Measurements from ENCODE around the gene COP1. TPM values are rescaled to one million over a fixed set of nuclear protein-coding genes. Genes with fewer than 3 reads are reported as not detected.

Gene COP1
- polyA plus RNA-seq, 6 donors from 2014 or later = 21.5 to 40.1 (median 34.2) TPM

DNA sequence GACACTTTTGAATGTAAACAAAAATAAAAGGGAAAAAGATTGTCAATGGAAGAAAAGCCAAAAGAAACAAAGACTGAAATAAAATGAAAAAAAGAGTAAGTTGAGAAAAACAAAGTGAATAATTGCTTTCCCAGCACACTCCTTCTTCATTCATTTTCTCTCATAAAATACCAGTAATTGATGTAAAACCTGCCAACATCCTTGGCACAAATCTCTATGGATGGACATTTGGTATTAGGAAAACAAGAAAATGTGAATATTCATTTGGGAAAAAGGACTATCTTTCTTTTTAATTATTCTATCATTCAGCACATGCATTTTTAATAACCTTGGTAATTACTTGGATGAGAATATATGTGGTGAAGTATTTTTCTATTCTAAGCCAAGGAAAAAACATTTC is 259.3 kb downstream of the COP1 start:
- DNase-seq (no peak), ATAC-seq (ENCODE audit: low read depth in 2 of 2) (no peak)
- Mint-ChIP-seq H3K4me3 (no peak overlapping the region), H3K36me3 (peaks cover 20 to 50% of the 10 kb centered on the region in 2 donors), H3K4me1 (no peaks in the 10 kb centered on the region), H3K27ac (peak overlapping the region in 2 of 6 donors; percentile 2 to 24), H3K27me3 (no peaks in the 10 kb centered on the region), H3K9me3 (peaks cover 0 to 8% (median 4%) of the 10 kb centered on the region in 7 donors)

- H3K27ac Mint-ChIP-seq = no peak overlapping the region
- no peaks in the 10 kb centered on the region for H3K27me3 Mint-ChIP-seq
- no peaks in the 10 kb centered on the region for H3K4me1 Mint-ChIP-seq
- DNase-seq (no peak), ATAC-seq (ENCODE audit: low read depth in 2 of 2) (no peak)
- H3K36me3 Mint-ChIP-seq = peaks cover 32 to 72% of the 10 kb centered on the region in 2 donors
- no peak overlapping the region for H3K4me3 Mint-ChIP-seq
- peaks cover 0 to 2% (median 0%) of the 10 kb centered on the region in 7 donors for H3K9me3 Mint-ChIP-seq
These were observed 262.5 kb downstream of the COP1 start for GRCh38 chr1:175944591-175944990.

GRCh38 chr1:175941164-175941563 is 265.9 kb downstream of the COP1 start:
- H3K4me1 Mint-ChIP-seq = peaks cover 0 to 2% (median 0%) of the 10 kb centered on the region in 3 donors
- H3K9me3 Mint-ChIP-seq = peaks cover 0 to 6% (median 0%) of the 10 kb centered on the region in 7 donors
- peaks cover 51 to 56% of the 10 kb centered on the region in 2 donors for H3K36me3 Mint-ChIP-seq
- no peak overlapping the region for H3K4me3 Mint-ChIP-seq
- H3K27ac Mint-ChIP-seq = no peak overlapping the region
- no peaks in the 10 kb centered on the region for H3K27me3 Mint-ChIP-seq
- DNase-seq (no peak), ATAC-seq (ENCODE audit: low read depth in 2 of 2) (no peak)

DNA sequence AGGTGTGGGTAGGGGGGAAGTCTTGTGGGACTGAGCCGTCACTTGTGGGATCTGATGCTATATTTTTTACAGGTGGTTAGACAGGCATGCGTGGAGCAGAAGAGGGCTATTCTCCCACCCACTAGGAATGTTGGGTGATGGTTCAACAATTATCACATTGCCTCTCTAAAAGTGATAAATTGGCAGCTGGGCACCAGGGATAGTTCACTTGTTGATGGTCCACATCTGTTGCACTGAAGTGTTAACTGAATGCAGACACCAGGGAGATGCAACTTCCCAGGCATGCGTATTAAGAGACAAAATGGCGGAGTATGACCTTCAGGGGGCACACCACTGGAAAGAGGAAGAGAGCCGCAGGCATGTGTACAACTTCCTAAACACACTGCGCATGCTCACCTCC is 270.4 kb downstream of the COP1 start:
- Mint-ChIP-seq H3K27me3 (no peaks in the 10 kb centered on the region), H3K4me1 (peaks cover 0 to 2% (median 0%) of the 10 kb centered on the region in 3 donors), H3K27ac (no peak overlapping the region), H3K9me3 (peaks cover 0 to 11% (median 5%) of the 10 kb centered on the region in 7 donors), H3K36me3 (peaks cover 26 to 41% of the 10 kb centered on the region in 2 donors), H3K4me3 (no peak overlapping the region)
- ATAC-seq (ENCODE audit: low read depth in 2 of 2) (no peak), DNase-seq (no peak)

DNA sequence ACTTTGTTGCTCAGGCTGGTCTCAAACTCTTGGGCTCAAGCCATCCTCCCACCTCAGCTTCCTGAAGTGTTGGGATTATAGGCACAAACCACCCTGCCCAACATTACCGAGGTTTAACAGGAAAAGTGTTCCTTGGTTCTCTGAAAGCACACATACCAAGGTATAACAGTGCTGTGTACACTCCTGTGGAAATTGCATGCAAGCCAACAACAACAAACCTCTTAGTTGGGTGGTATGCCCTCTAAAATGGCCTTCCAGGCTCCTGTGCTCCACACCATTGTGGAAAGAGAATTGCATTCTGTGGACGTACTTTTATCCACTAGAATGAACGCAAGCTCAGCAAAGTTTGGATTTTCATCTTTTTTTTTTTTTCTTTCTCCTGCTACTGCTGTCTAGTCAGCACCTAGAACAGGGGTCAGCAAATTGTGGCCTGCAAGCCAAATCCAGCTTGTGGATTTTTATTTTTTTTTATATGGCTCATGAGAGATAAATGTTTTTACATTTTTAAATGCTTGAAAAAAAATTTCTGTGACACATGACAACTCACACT is 271.4 kb downstream of the COP1 start:
- H3K4me1 Mint-ChIP-seq = peaks cover 0 to 2% (median 0%) of the 10 kb centered on the region in 3 donors
- H3K4me3 Mint-ChIP-seq = no peak overlapping the region
- H3K36me3 Mint-ChIP-seq = peaks cover 20 to 30% of the 10 kb centered on the region in 2 donors

DNA sequence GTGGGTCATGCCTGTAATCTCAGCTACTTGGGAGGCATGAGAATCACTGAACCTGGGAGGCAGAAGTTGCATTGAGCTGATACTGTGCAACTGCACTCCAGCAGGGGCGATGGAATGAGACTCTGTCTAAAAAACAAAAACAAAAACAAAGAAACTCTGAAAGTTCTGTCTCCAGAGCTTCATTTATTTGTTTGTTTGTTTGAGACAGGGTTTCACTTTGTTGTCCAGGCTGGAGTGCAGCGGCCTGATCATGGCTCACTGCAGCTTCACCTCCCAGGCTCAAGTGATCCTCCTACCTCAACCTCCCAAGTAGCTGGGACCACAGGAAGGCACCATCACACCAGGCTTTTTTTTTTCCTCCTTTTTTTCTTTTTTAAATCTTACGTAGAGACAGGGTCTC is 271.9 kb downstream of the COP1 start:
- peaks cover 16 to 25% of the 10 kb centered on the region in 2 donors for H3K36me3 Mint-ChIP-seq
- ATAC-seq (ENCODE audit: low read depth in 2 of 2) = no peak

More for the DNA sequence above, 271.4 kb downstream of the COP1 start:
- DNase-seq = no peak
- H3K27ac Mint-ChIP-seq = no peak overlapping the region
- ATAC-seq (ENCODE audit: low read depth in 2 of 2) = no peak
- no peaks in the 10 kb centered on the region for H3K27me3 Mint-ChIP-seq
- peaks cover 0 to 16% (median 6%) of the 10 kb centered on the region in 7 donors for H3K9me3 Mint-ChIP-seq

GRCh38 chr1:175933801-175934200 is 273.3 kb downstream of the COP1 start:
- peaks cover 0 to 2% (median 0%) of the 10 kb centered on the region in 3 donors for H3K4me1 Mint-ChIP-seq

More for the DNA sequence above, 271.9 kb downstream of the COP1 start:
- DNase-seq = no peak
- Mint-ChIP-seq H3K27ac (no peak overlapping the region), H3K4me3 (peak overlapping the region in 1 of 8 donors; percentile 68), H3K9me3 (peaks cover 0 to 14% (median 9%) of the 10 kb centered on the region in 7 donors), H3K27me3 (no peaks in the 10 kb centered on the region), H3K4me1 (peaks cover 0 to 2% (median 0%) of the 10 kb centered on the region in 3 donors)

GRCh38 chr1:175927944-175928343 is 279.1 kb downstream of the COP1 start:
- DNase-seq (no peak), ATAC-seq (ENCODE audit: low read depth in 2 of 2) (no peak)
- H3K4me1 Mint-ChIP-seq = no peaks in the 10 kb centered on the region
- H3K27me3 Mint-ChIP-seq = no peaks in the 10 kb centered on the region
- no peak overlapping the region for H3K27ac Mint-ChIP-seq
- peaks cover 0 to 52% (median 34%) of the 10 kb centered on the region in 7 donors for H3K9me3 Mint-ChIP-seq
- no peak overlapping the region for H3K4me3 Mint-ChIP-seq
- peaks cover 15 to 20% of the 10 kb centered on the region in 2 donors for H3K36me3 Mint-ChIP-seq

More at GRCh38 chr1:175933801-175934200, 273.3 kb downstream of the COP1 start:
- DNase-seq = no peak
- no peaks in the 10 kb centered on the region for H3K27me3 Mint-ChIP-seq
- ATAC-seq (ENCODE audit: low read depth in 2 of 2) = no peak
- peaks cover 5 to 12% of the 10 kb centered on the region in 2 donors for H3K36me3 Mint-ChIP-seq
- H3K27ac Mint-ChIP-seq = no peak overlapping the region
- H3K4me3 Mint-ChIP-seq = no peak overlapping the region
- peaks cover 0 to 22% (median 20%) of the 10 kb centered on the region in 7 donors for H3K9me3 Mint-ChIP-seq

DNA sequence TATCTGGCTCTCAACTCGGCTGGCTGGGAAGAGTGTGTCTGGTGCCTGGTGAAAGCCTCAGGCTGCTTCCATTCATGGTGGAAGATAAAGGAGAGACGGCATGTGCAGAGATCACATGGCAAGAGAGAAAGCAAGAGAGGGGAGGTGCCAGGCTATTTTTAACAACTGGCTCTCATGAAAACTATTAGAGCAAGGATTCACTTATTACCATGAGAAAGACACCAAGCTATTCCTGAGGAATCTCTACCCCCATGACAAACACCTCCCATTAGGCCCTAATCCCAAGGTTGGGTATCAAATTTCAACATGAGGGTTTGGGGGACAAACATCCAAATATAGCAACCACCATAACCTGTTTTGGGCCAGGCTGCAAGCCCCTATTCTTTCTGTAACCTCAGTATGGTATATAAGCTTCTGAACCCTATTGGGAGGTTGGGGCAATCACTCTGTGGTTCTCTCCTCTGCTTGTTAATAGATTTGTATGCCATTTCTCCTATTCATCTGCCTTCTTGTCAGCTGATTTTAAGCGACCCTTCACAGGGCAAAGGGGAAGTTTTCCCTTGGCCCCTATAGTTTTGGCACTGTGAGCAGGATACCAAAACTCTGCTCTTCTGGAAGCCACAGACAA is 284.7 kb downstream of the COP1 start:
- Mint-ChIP-seq H3K4me3 (no peak overlapping the region), H3K36me3 (peaks cover 11 to 20% of the 10 kb centered on the region in 2 donors), H3K27ac (peak overlapping the region in 1 of 6 donors; percentile 36), H3K9me3 (peaks cover 0 to 24% (median 13%) of the 10 kb centered on the region in 7 donors), H3K27me3 (no peaks in the 10 kb centered on the region), H3K4me1 (no peaks in the 10 kb centered on the region)
- DNase-seq (no peak), ATAC-seq (ENCODE audit: low read depth in 2 of 2) (no peak)

DNA sequence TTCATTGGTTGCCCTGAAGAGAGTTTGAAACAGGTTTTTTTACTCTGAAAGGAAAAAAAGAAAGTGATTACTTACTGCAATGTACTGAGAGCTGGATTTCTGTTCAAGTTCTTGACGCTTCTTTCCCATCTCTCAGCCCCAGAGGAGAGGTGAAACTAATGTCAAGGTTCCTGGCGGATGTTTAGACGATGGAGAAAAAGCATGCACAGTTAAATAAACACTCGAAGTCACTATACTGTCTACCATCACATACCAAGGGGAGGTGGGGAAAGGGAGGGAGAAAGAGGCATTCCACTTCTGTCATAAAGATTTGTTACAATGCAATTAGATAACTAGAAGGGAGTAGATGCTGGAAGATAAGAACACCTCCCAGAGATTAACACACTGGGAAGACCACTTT is 286.7 kb downstream of the COP1 start:
- Mint-ChIP-seq H3K9me3 (peaks cover 2 to 16% (median 6%) of the 10 kb centered on the region in 7 donors), H3K36me3 (peaks cover 7 to 13% of the 10 kb centered on the region in 2 donors), H3K27ac (no peak overlapping the region), H3K27me3 (no peaks in the 10 kb centered on the region), H3K4me1 (no peaks in the 10 kb centered on the region), H3K4me3 (no peak overlapping the region)
- DNase-seq = no peak
- ATAC-seq (ENCODE audit: low read depth in 2 of 2) = no peak

DNA sequence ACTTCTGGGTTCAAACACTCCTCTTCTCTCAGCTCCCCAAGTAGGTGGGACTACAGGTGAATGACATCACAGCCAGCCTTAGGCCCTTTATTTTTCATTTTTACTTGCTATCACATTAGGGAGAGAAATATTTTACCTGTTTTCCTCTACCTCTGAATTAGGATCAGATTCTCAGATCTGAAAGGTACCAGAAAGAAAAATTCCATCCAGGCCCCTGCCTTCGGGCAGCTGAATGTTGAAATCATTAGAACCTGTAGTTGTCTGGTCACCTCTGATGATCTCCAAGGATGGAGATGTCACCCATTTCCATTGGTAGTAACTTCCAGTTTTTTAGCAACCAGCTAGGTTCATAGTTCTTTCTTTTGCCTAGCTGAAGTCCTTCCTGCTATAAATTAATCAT is 288.1 kb downstream of the COP1 start:
- no peak for DNase-seq
- Mint-ChIP-seq H3K27ac (no peak overlapping the region), H3K9me3 (peaks cover 0 to 15% (median 6%) of the 10 kb centered on the region in 7 donors), H3K4me3 (no peak overlapping the region), H3K36me3 (peaks cover 0 to 9% of the 10 kb centered on the region in 2 donors), H3K27me3 (no peaks in the 10 kb centered on the region), H3K4me1 (no peaks in the 10 kb centered on the region)
- ATAC-seq (ENCODE audit: low read depth in 2 of 2) = no peak

DNA sequence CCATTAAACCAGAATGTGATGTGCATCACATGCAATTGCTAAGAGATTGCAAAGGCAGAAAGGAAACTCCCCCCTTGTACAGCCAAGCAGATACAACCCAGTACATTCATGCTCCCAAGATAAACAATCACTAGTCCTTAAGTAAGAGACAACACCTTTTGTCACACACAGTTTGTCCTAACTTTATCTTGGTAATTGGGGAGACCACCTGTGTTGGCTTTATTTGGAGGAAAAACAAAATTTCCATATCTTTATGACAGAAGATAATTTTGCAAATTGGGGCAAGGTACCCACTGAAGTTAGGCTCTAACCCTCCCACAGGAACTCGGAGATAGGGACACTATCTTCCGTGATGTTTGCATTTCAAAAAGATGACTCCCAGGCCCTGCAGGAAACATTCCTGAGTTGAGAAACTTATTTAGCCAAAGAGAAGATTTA is 288.7 kb downstream of the COP1 start:
- H3K9me3 Mint-ChIP-seq = peaks cover 5 to 21% (median 10%) of the 10 kb centered on the region in 7 donors
- H3K4me1 Mint-ChIP-seq = no peaks in the 10 kb centered on the region
- peaks cover 6 to 9% of the 10 kb centered on the region in 2 donors for H3K36me3 Mint-ChIP-seq
- ATAC-seq (ENCODE audit: low read depth in 2 of 2) (no peak), DNase-seq (no peak)
- H3K4me3 Mint-ChIP-seq = no peak overlapping the region
- H3K27me3 Mint-ChIP-seq = no peaks in the 10 kb centered on the region
- H3K27ac Mint-ChIP-seq = no peak overlapping the region

GRCh38 chr1:175914115-175914514 is 293.0 kb downstream of the COP1 start:
- H3K27ac Mint-ChIP-seq = no peak overlapping the region

GRCh38 chr1:175911138-175911537 is 295.9 kb downstream of the COP1 start:
- H3K9me3 Mint-ChIP-seq = peaks cover 15 to 67% (median 37%) of the 10 kb centered on the region in 7 donors
- no peak overlapping the region for H3K27ac Mint-ChIP-seq
- no peak overlapping the region for H3K4me3 Mint-ChIP-seq
- no peaks in the 10 kb centered on the region for H3K27me3 Mint-ChIP-seq
- no peaks in the 10 kb centered on the region for H3K4me1 Mint-ChIP-seq
- peaks cover 38 to 45% of the 10 kb centered on the region in 2 donors for H3K36me3 Mint-ChIP-seq
- ATAC-seq (ENCODE audit: low read depth in 2 of 2) (no peak), DNase-seq (no peak)

More at GRCh38 chr1:175914115-175914514, 293.0 kb downstream of the COP1 start:
- ATAC-seq (ENCODE audit: low read depth in 2 of 2) (no peak), DNase-seq (no peak)
- Mint-ChIP-seq H3K36me3 (peaks cover 38 to 42% of the 10 kb centered on the region in 2 donors), H3K4me1 (no peaks in the 10 kb centered on the region), H3K27me3 (no peaks in the 10 kb centered on the region), H3K4me3 (no peak overlapping the region), H3K9me3 (peaks cover 15 to 64% (median 34%) of the 10 kb centered on the region in 7 donors)

Measured in naive B cell (primary cell).